ENCODE measurements around the gene TACC3. TPM values are rescaled to one million over a fixed set of nuclear protein-coding genes. Genes with fewer than 3 reads are reported as not detected.

TACC3 gene
- total and polyA plus RNA-seq, 2 of the 8 experiments (the other 6 are each of a cell fraction or from before 2014, with no cell fraction given), result 73.8 to 148 TPM

DNA sequence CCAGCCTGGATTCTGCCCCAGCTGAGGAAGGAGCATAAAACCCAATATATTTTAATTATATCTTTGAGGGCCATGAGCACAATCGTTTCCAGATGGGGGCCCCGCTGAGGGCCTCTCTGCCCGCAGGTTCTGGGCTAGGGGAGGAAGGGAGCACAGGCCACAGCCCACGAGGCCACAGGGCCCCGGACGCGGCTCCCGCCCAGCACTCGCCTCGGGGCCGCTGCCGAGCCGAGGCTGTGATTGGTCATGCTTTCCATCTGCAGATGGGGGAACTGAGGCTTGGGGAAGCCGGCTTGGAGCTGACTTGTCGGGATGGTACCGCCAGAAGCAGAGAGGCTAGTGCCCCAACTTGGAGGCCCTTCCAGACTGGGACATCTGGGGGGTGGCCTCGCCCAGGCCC is 34.0 kb downstream of the TACC3 start:
- H2BK5ac ChIP-seq (ENCODE audit: low read depth, low read length), result no peak overlapping the region
- peaks cover 0 to 15% (median 6%) of the 10 kb centered on the region in 4 experiments; a peak in 4 of 7 replicates for H3K4me1 ChIP-seq (replicated peaks in 1 of 4; ENCODE audit: control insufficient read depth in 3 of 4, insufficient read depth in 4 of 4, low read length in 3 of 4)
- no peaks in the 10 kb centered on the region for H3K79me1 ChIP-seq (ENCODE audit: low read depth, low read length)
- H3K4ac ChIP-seq (replicated peaks; ENCODE audit: insufficient read length, low read depth, low read length), result no peak overlapping the region
- DNase-seq (ENCODE audit: low read depth in 1 of 2, low spot score in 2 of 2) (no peak), FAIRE-seq (no peak)
- H2BK15ac ChIP-seq (ENCODE audit: low read length), result no peak overlapping the region
- no peaks in the 10 kb centered on the region for H3K27me3 ChIP-seq (replicated peaks in 1 of 4; ENCODE audit: control insufficient read depth in 3 of 4, extremely low read depth in 1 of 4, insufficient read depth in 3 of 4, low read length in 3 of 4)
- CTCF ChIA-PET (ENCODE audit: partially characterized antibody), result interaction anchor here (1.2 to 71.2 kb wide), 3 partner anchors 10 to 88 kb away, joined by 3 to 2507 read pairs (median 2507); partner anchors contain the start of gene FGFR3
- no peak overlapping the region for H2BK120ac ChIP-seq (replicated peaks; ENCODE audit: low read depth, low read length)
- no peak overlapping the region for H3K56ac ChIP-seq (replicated peaks; ENCODE audit: insufficient read length, low read depth, low read length)
- H4K20me1 ChIP-seq (replicated peaks in 1 of 2; ENCODE audit: control insufficient read depth in 1 of 2, insufficient read depth in 2 of 2, low read length in 2 of 2), result no peaks in the 10 kb centered on the region
- no peak overlapping the region for H3K9ac ChIP-seq (replicated peaks in 1 of 4; ENCODE audit: extremely low read depth in 1 of 4, low read depth in 3 of 4, low read length in 3 of 4)
- H4K5ac ChIP-seq (ENCODE audit: insufficient read length, low read depth, low read length), result no peak overlapping the region
- no peak overlapping the region for H3K4me2 ChIP-seq (ENCODE audit: insufficient read depth in 1 of 2, low read depth in 2 of 2, low read length in 2 of 2)
- H3K27ac ChIP-seq (ENCODE audit: low read depth, low read length), result no peak overlapping the region
- TF ChIP-seq CREB1 (IDR thresholded peaks at IDR 0.05), result no peak
- TF ChIP-seq CBX5 (IDR thresholded peaks at IDR 0.05; ENCODE audit: low read depth, low read length), result no peak
- no peak for TF ChIP-seq SP2 (IDR thresholded peaks at IDR 0.05; ENCODE audit: low read length)
- TF ChIP-seq HDAC6 (IDR thresholded peaks at IDR 0.05; ENCODE audit: low read depth, low read length), result no peak
- H2BK12ac ChIP-seq (ENCODE audit: low read depth, low read length), result no peak overlapping the region
- H2AFZ ChIP-seq (ENCODE audit: low read length), result no peak overlapping the region
- H2AK5ac ChIP-seq (ENCODE audit: low read depth, low read length), result 0 out of 2 replicates have a peak overlapping the region, but pooled peaks have one; percentile 24
- 94% methylated on average over 17 of the region's 17 CpGs; no CpG with 5 or more reads in 1 of the 2 experiments for WGBS, 2 experiments (ENCODE audit: extremely low coverage in 1 of 2, insufficient coverage in 1 of 2, insufficient read length in 1 of 2, insufficient replicate concordance in 2 of 2, low coverage in 1 of 2, low lambda C conversion rate in 2 of 2, missing lambda C conversion rate in 1 of 2)
- H3K4me3 ChIP-seq (ENCODE audit: extremely low read depth in 1 of 4, insufficient read depth in 2 of 4, low read depth in 3 of 4, low read length in 4 of 4), result no peak overlapping the region
- H4K8ac ChIP-seq (ENCODE audit: extremely low read depth, insufficient read depth, low read length), result peak overlapping the region; percentile 51; the same call in 1 of the 2 replicates
- no peaks in the 10 kb centered on the region for H3K36me3 ChIP-seq (ENCODE audit: control insufficient read depth in 2 of 4, insufficient read depth in 4 of 4, low read length in 3 of 4)
- no peak overlapping the region for H4K91ac ChIP-seq (replicated peaks; ENCODE audit: insufficient read length, low read length)
- H2BK20ac ChIP-seq (ENCODE audit: low read length), result no peak overlapping the region
- H3K18ac ChIP-seq (ENCODE audit: extremely low read depth, low read length), result no peak overlapping the region
- no peak overlapping the region for H3K23ac ChIP-seq (ENCODE audit: insufficient read length)
- no peaks in the 10 kb centered on the region for H3K79me2 ChIP-seq (ENCODE audit: control insufficient read depth in 1 of 2, insufficient read depth in 2 of 2, low read length in 2 of 2)
- no peak overlapping the region for H3K14ac ChIP-seq (ENCODE audit: insufficient read length)
- H3K9me3 ChIP-seq (ENCODE audit: insufficient read depth in 2 of 2, low read depth in 1 of 2, low read length in 1 of 2), result no peaks in the 10 kb centered on the region
- no peaks in the 10 kb centered on the region for H3K23me2 ChIP-seq (ENCODE audit: low read depth, low read length)
- POLR2A ChIA-PET (ENCODE audit: partially characterized antibody), result interaction anchor here (0.6 to 1.6 kb wide), 4 partner anchors 10 to 96 kb away, joined by 3 read pairs; no protein-coding TSS in a partner anchor
